ENCODE measurements around the gene AVL9.
"Not testable (repeated sequence)": the region's sequence is repeated elsewhere in the genome, so short reads cannot be mapped to it uniquely, and the experiment has no call there.

The AVL9 gene

GRCh38 chr7:32633446-32633845 is 138.2 kb downstream of the AVL9 start:
- not testable (repeated sequence) for H3K18ac ChIP-seq (ENCODE audit: low read depth in 1 of 2, low read length in 2 of 2); DNase-seq; H3K23ac ChIP-seq (ENCODE audit: low read length in 2 of 2); H3K14ac ChIP-seq (ENCODE audit: low read length in 2 of 2); H3K4me2 ChIP-seq (ENCODE audit: low read length, poor library complexity, severe bottlenecking); H3K9ac ChIP-seq (ENCODE audit: low read length); H2BK120ac ChIP-seq (ENCODE audit: low read depth, low read length); H2AK5ac ChIP-seq (ENCODE audit: low read length, severe bottlenecking); H3K4me1 ChIP-seq (ENCODE audit: control insufficient read depth, insufficient read depth, low read depth, low read length); H3K36me3 ChIP-seq (ENCODE audit: control insufficient read depth in 1 of 2, insufficient read depth in 2 of 2, low read depth in 1 of 2, low read length in 2 of 2); H3K79me1 ChIP-seq (replicated peaks; ENCODE audit: low read length, poor library complexity, severe bottlenecking); H3K27me3 ChIP-seq (ENCODE audit: control insufficient read depth in 1 of 2, insufficient read depth in 1 of 2, low read length in 2 of 2); H2BK15ac ChIP-seq (ENCODE audit: low read depth, poor library complexity, severe bottlenecking); H3K4me3 ChIP-seq (ENCODE audit: insufficient read depth in 1 of 2, low read depth in 1 of 2, low read length in 2 of 2); H4K8ac ChIP-seq (ENCODE audit: low read length); H3K27ac ChIP-seq (ENCODE audit: low read length, poor library complexity, severe bottlenecking); H2AFZ ChIP-seq (ENCODE audit: low read depth, low read length); H3K4ac ChIP-seq (ENCODE audit: low read depth in 1 of 2, low read length in 2 of 2); H3K9me3 ChIP-seq (ENCODE audit: control insufficient read depth, low read length); H2BK12ac ChIP-seq (ENCODE audit: low read length in 2 of 2); H4K91ac ChIP-seq (ENCODE audit: low read length); H2BK5ac ChIP-seq (ENCODE audit: low read depth, low read length, poor library complexity, severe bottlenecking)
- WGBS, result no CpG with 5 or more reads among the region's 1 CpG

- H2BK12ac ChIP-seq (ENCODE audit: low read length in 2 of 2); H3K36me3 ChIP-seq (ENCODE audit: control insufficient read depth in 1 of 2, insufficient read depth in 2 of 2, low read depth in 1 of 2, low read length in 2 of 2); H3K4me1 ChIP-seq (ENCODE audit: control insufficient read depth, insufficient read depth, low read depth, low read length); H3K18ac ChIP-seq (ENCODE audit: low read depth in 1 of 2, low read length in 2 of 2); H3K4me2 ChIP-seq (ENCODE audit: low read length, poor library complexity, severe bottlenecking); H3K27ac ChIP-seq (ENCODE audit: low read length, poor library complexity, severe bottlenecking); H4K8ac ChIP-seq (ENCODE audit: low read length); H3K9me3 ChIP-seq (ENCODE audit: control insufficient read depth, low read length); H2AK5ac ChIP-seq (ENCODE audit: low read length, severe bottlenecking); H3K4me3 ChIP-seq (ENCODE audit: insufficient read depth in 1 of 2, low read depth in 1 of 2, low read length in 2 of 2); H2AFZ ChIP-seq (ENCODE audit: low read depth, low read length); H3K4ac ChIP-seq (ENCODE audit: low read depth in 1 of 2, low read length in 2 of 2); H2BK5ac ChIP-seq (ENCODE audit: low read depth, low read length, poor library complexity, severe bottlenecking); H3K9ac ChIP-seq (ENCODE audit: low read length); DNase-seq; H3K14ac ChIP-seq (ENCODE audit: low read length in 2 of 2); H2BK120ac ChIP-seq (ENCODE audit: low read depth, low read length); H4K91ac ChIP-seq (ENCODE audit: low read length); H3K23ac ChIP-seq (ENCODE audit: low read length in 2 of 2); H3K27me3 ChIP-seq (ENCODE audit: control insufficient read depth in 1 of 2, insufficient read depth in 1 of 2, low read length in 2 of 2); H2BK15ac ChIP-seq (ENCODE audit: low read depth, poor library complexity, severe bottlenecking); H3K79me1 ChIP-seq (replicated peaks; ENCODE audit: low read length, poor library complexity, severe bottlenecking): not testable (repeated sequence)
- WGBS, result no CpG with 5 or more reads among the region's 1 CpG
Observed at GRCh38 chr7:32634798-32635393, 139.6 kb downstream of the AVL9 start.

- H3K14ac ChIP-seq (ENCODE audit: low read length in 2 of 2); H2BK12ac ChIP-seq (ENCODE audit: low read length in 2 of 2); H4K91ac ChIP-seq (ENCODE audit: low read length); DNase-seq; H2AK5ac ChIP-seq (ENCODE audit: low read length, severe bottlenecking); H3K4me1 ChIP-seq (ENCODE audit: control insufficient read depth, insufficient read depth, low read depth, low read length); H2BK120ac ChIP-seq (ENCODE audit: low read depth, low read length); H3K27ac ChIP-seq (ENCODE audit: low read length, poor library complexity, severe bottlenecking); H2AFZ ChIP-seq (ENCODE audit: low read depth, low read length); H4K8ac ChIP-seq (ENCODE audit: low read length); H3K18ac ChIP-seq (ENCODE audit: low read depth in 1 of 2, low read length in 2 of 2); H3K4ac ChIP-seq (ENCODE audit: low read depth in 1 of 2, low read length in 2 of 2); H3K79me1 ChIP-seq (replicated peaks; ENCODE audit: low read length, poor library complexity, severe bottlenecking); H3K36me3 ChIP-seq (ENCODE audit: control insufficient read depth in 1 of 2, insufficient read depth in 2 of 2, low read depth in 1 of 2, low read length in 2 of 2); H3K23ac ChIP-seq (ENCODE audit: low read length in 2 of 2); H3K4me3 ChIP-seq (ENCODE audit: insufficient read depth in 1 of 2, low read depth in 1 of 2, low read length in 2 of 2); H2BK5ac ChIP-seq (ENCODE audit: low read depth, low read length, poor library complexity, severe bottlenecking); H3K4me2 ChIP-seq (ENCODE audit: low read length, poor library complexity, severe bottlenecking); H3K27me3 ChIP-seq (ENCODE audit: control insufficient read depth in 1 of 2, insufficient read depth in 1 of 2, low read length in 2 of 2); H2BK15ac ChIP-seq (ENCODE audit: low read depth, poor library complexity, severe bottlenecking); H3K9ac ChIP-seq (ENCODE audit: low read length): not testable (repeated sequence)
- WGBS, result 96% methylated on average over 5 of the region's 5 CpGs
- peaks cover 12% of the 10 kb centered on the region for H3K9me3 ChIP-seq (ENCODE audit: control insufficient read depth, low read length)
Observed at GRCh38 chr7:32636725-32637462, 141.6 kb downstream of the AVL9 start.

GRCh38 chr7:32637611-32638010 is 142.3 kb downstream of the AVL9 start:
- not testable (repeated sequence) for H3K27me3 ChIP-seq (ENCODE audit: control insufficient read depth in 1 of 2, insufficient read depth in 1 of 2, low read length in 2 of 2)

More at GRCh38 chr7:32637611-32638010, 142.3 kb downstream of the AVL9 start:
- H3K4me1 ChIP-seq (ENCODE audit: control insufficient read depth, insufficient read depth, low read depth, low read length); H3K27ac ChIP-seq (ENCODE audit: low read length, poor library complexity, severe bottlenecking); DNase-seq; H3K36me3 ChIP-seq (ENCODE audit: control insufficient read depth in 1 of 2, insufficient read depth in 2 of 2, low read depth in 1 of 2, low read length in 2 of 2); H3K79me1 ChIP-seq (replicated peaks; ENCODE audit: low read length, poor library complexity, severe bottlenecking); H4K91ac ChIP-seq (ENCODE audit: low read length); H3K23ac ChIP-seq (ENCODE audit: low read length in 2 of 2); H3K4me3 ChIP-seq (ENCODE audit: insufficient read depth in 1 of 2, low read depth in 1 of 2, low read length in 2 of 2); H3K18ac ChIP-seq (ENCODE audit: low read depth in 1 of 2, low read length in 2 of 2); H3K4me2 ChIP-seq (ENCODE audit: low read length, poor library complexity, severe bottlenecking); H2BK5ac ChIP-seq (ENCODE audit: low read depth, low read length, poor library complexity, severe bottlenecking); H4K8ac ChIP-seq (ENCODE audit: low read length); H3K14ac ChIP-seq (ENCODE audit: low read length in 2 of 2); H3K9ac ChIP-seq (ENCODE audit: low read length); H3K4ac ChIP-seq (ENCODE audit: low read depth in 1 of 2, low read length in 2 of 2); H2AFZ ChIP-seq (ENCODE audit: low read depth, low read length); H2AK5ac ChIP-seq (ENCODE audit: low read length, severe bottlenecking); H2BK15ac ChIP-seq (ENCODE audit: low read depth, poor library complexity, severe bottlenecking); H2BK12ac ChIP-seq (ENCODE audit: low read length in 2 of 2); H2BK120ac ChIP-seq (ENCODE audit: low read depth, low read length): not testable (repeated sequence)
- peaks cover 14% of the 10 kb centered on the region for H3K9me3 ChIP-seq (ENCODE audit: control insufficient read depth, low read length)

Measured in mesenchymal stem cell (in vitro differentiated cells and primary cell).